GM23338 (cell line): Measurements from ENCODE around the gene ATP8B4. TPM values are rescaled to one million over a fixed set of nuclear protein-coding genes. Genes with fewer than 3 reads are reported as not detected.

ENCODE experiments used
- ATAC-seq: fragments of 200-7000 bp; cut with Tn5 transposase; 3 replicates; pipeline ENCODE4 v1.9.1; 2020
- DNase-seq: peaks from one replicate; pipeline ENCODE4 v3.0.0-alpha.2; 2015; ENCODE audit warnings: low spot score
- H2AFZ ChIP-seq: fragments of 200-600 bp; sonication (generic); 2 replicates; pipeline ENCODE4 v1.8.0; 2016; ENCODE audit warnings: antibody characterized with exemption, mild to moderate bottlenecking, moderate library complexity
- H3F3A ChIP-seq: fragments of 200-600 bp; sonication (generic); replicated peaks from 2 replicates; pipeline ENCODE4 v1.8.0; 2017; ENCODE audit warnings: antibody characterized with exemption, mixed run types, low read depth
- H3K27ac ChIP-seq: fragments of 200-600 bp; sonication (generic); 2 replicates; pipeline ENCODE4 v1.6.1; 2016; ENCODE audit warnings: low read depth
- H3K27me3 ChIP-seq: fragments of 200-600 bp; sonication (generic); 2 replicates; pipeline ENCODE4 v1.8.0; 2016; ENCODE audit warnings: mild to moderate bottlenecking, mixed run types, moderate library complexity; ENCODE audit not compliant: insufficient read depth
- H3K36me3 ChIP-seq: fragments of 200-600 bp; sonication (generic); 2 replicates; pipeline ENCODE4 v1.8.0; 2016; ENCODE audit warnings: mild to moderate bottlenecking; ENCODE audit not compliant: insufficient read depth
- H3K4me1 ChIP-seq: fragments of 200-600 bp; sonication (generic); 2 replicates; pipeline ENCODE4 v1.8.0; 2016; ENCODE audit warnings: mild to moderate bottlenecking, moderate library complexity; ENCODE audit not compliant: insufficient read depth
- H3K4me2 ChIP-seq: fragments of 200-600 bp; sonication (generic); 2 replicates; pipeline ENCODE4 v1.7.1; 2017; ENCODE audit warnings: mixed run types
- H3K4me3 ChIP-seq: fragments of 200-600 bp; sonication (generic); 2 replicates; pipeline ENCODE4 v1.6.1; 2016; ENCODE audit warnings: mixed run types
- H3K79me2 ChIP-seq: fragments of 200-600 bp; sonication (generic); replicated peaks from 2 replicates; pipeline ENCODE4 v1.8.0; 2017; ENCODE audit warnings: mild to moderate bottlenecking; ENCODE audit not compliant: insufficient read depth
- H3K9me2 ChIP-seq: fragments of 200-600 bp; sonication (generic); 2 replicates; pipeline ENCODE4 v1.8.0; 2017; ENCODE audit not compliant: insufficient read depth
- H4K20me1 ChIP-seq: fragments of 200-600 bp; sonication (generic); replicated peaks from 2 replicates; pipeline ENCODE4 v1.8.0; 2017; ENCODE audit warnings: mild to moderate bottlenecking; ENCODE audit not compliant: insufficient read depth
- H3K27ac Mint-ChIP-seq: 2 replicates; pipeline ENCODE4 v1.8.0; 2020; ENCODE audit warnings: inconsistent platforms, mild to moderate bottlenecking, moderate library complexity, mixed read lengths
- H3K27me3 Mint-ChIP-seq: 3 replicates; pipeline ENCODE4 v1.8.0; 2022; ENCODE audit warnings: low read depth, mild to moderate bottlenecking, moderate library complexity, mixed read lengths, inconsistent platforms; ENCODE audit not compliant: insufficient read depth, poor library complexity
- H3K36me3 Mint-ChIP-seq: 3 replicates; pipeline ENCODE4 v1.8.0; 2021; ENCODE audit warnings: low read depth, mild to moderate bottlenecking, inconsistent platforms, moderate library complexity, mixed read lengths
- H3K4me1 Mint-ChIP-seq: 3 replicates; pipeline ENCODE4 v1.8.0; 2020; ENCODE audit warnings: mild to moderate bottlenecking, inconsistent platforms, mixed read lengths
- H3K4me3 Mint-ChIP-seq: 3 replicates; pipeline ENCODE4 v1.8.0; 2021; ENCODE audit warnings: moderate library complexity, mild to moderate bottlenecking, inconsistent platforms, mixed read lengths
- H3K9me3 Mint-ChIP-seq: 3 replicates; pipeline ENCODE4 v1.8.0; 2020; ENCODE audit warnings: moderate library complexity, mild to moderate bottlenecking, inconsistent platforms, mixed read lengths
- CREB1 ChIP-seq: fragments of 250-450 bp; sonication (Bioruptor Pico); IDR thresholded peaks from 2 replicates; pipeline ENCODE4 v1.5.0; 2020; ENCODE audit warnings: low read depth, mild to moderate bottlenecking, moderate library complexity
- CTCF ChIP-seq, 2 experiments: fragments of 200-600 bp in 1 of 2; sonication (generic) in 1 of 2; conservative IDR thresholded peaks; 2 replicates each; pipeline versions ENCODE4 v1.5.1 to v1.6.1; 2016 to 2017; ENCODE audit warnings: antibody characterized with exemption in 2 of 2, low read depth in 2 of 2, mild to moderate bottlenecking in 2 of 2, moderate library complexity in 1 of 2
- ETS1 ChIP-seq: IDR thresholded peaks from 2 replicates; pipeline ENCODE4 v1.6.1; 2016; ENCODE audit warnings: antibody characterized with exemption
- EZH2 ChIP-seq: fragments of 200-600 bp; sonication (generic); IDR thresholded peaks from one replicate; pipeline ENCODE4 v1.8.0; 2017; ENCODE audit warnings: antibody characterized with exemption, mild to moderate bottlenecking, low read depth; ENCODE audit not compliant: unreplicated experiment
- POLR2AphosphoS5 ChIP-seq: IDR thresholded peaks from 2 replicates; pipeline ENCODE4 v1.6.1; 2016; ENCODE audit warnings: antibody characterized with exemption, low read depth
- REST ChIP-seq: IDR thresholded peaks from one replicate; pipeline ENCODE4 v1.6.1; 2018; ENCODE audit warnings: antibody characterized with exemption; ENCODE audit not compliant: unreplicated experiment
- ZNF331 ChIP-seq: fragments of 250-450 bp; sonication (Bioruptor Pico); IDR thresholded peaks from 2 replicates; pipeline ENCODE4 v1.5.0; 2020; ENCODE audit warnings: low read depth, mild to moderate bottlenecking, moderate library complexity
- ZNF462 ChIP-seq: fragments of 250-450 bp; sonication (Bioruptor Pico); IDR thresholded peaks from 2 replicates; pipeline ENCODE4 v1.5.0; 2020; ENCODE audit warnings: mild to moderate bottlenecking, moderate library complexity
- polyA plus RNA-seq: library from polyadenylated mRNA; unstranded; fragments of >200 nt; fragmentation: Nextera tagmentation; extraction: Ambion mirVana; gene quantifications from 2 replicates; pipeline ENCODE4 v1.2.1, GENCODE V29; 2016
- total RNA-seq: library from RNA; depleted of rRNA; stranded (reverse); fragments of >200 nt; shearing (Covaris generic); gene quantifications from 2 replicates; pipeline ENCODE4 v1.2.3, GENCODE V29; 2014

Gene ATP8B4
- total and polyA plus RNA-seq, 2 experiments from 2014 or later = 0.24 TPM; not detected in 1

GRCh38 chr15:49868348-49868747 lies 250.7 kb downstream of the ATP8B4 start:
- Mint-ChIP-seq H3K4me3 (no peak overlapping the region), H3K27ac (no peak overlapping the region), H3K4me1 (peaks cover 3% of the 10 kb centered on the region; the same call in 1 of the 3 replicates), H3K9me3 (no peaks in the 10 kb centered on the region), H3K36me3 (no peaks in the 10 kb centered on the region), H3K27me3 (no peaks in the 10 kb centered on the region)
- Histone ChIP-seq H3K9me2 (peaks cover 3% of the 10 kb centered on the region; the same call in 1 of the 2 replicates), H3K27ac (no peak overlapping the region), H3K4me3 (no peak overlapping the region), H3K79me2 (no peaks in the 10 kb centered on the region), H3K4me2 (no peak overlapping the region), H3K36me3 (no peaks in the 10 kb centered on the region), H3K27me3 (no peaks in the 10 kb centered on the region), H2AFZ (no peak overlapping the region), H3F3A (no peaks in the 10 kb centered on the region), H3K4me1 (no peaks in the 10 kb centered on the region), H4K20me1 (no peaks in the 10 kb centered on the region)
- ATAC-seq (no peak), DNase-seq (no peak)
- TF ChIP-seq REST (no peak), ZNF331 (no peak), ETS1 (no peak), EZH2 (no peak), CREB1 (no peak), POLR2AphosphoS5 (no peak), CTCF (conservative IDR thresholded peaks at IDR 0.05; ENCODE audit: low read depth in 2 of 2) (no peak), ZNF462 (CRISPR knock-in tag) (no peak)
